Endothelial cell (in vitro differentiated cells): ENCODE measurements around the gene PSKH1. TPM values are rescaled to one million over a fixed set of nuclear protein-coding genes. Genes with fewer than 3 reads are reported as not detected.

Experiments
- DNase-seq: peaks from one replicate; pipeline ENCODE4 v3.0.0; 2021; ENCODE audit warnings: low spot score
- H3K27ac Mint-ChIP-seq: one replicate; pipeline ENCODE4 v1.8.0; 2021; ENCODE audit warnings: mixed read lengths, inconsistent platforms; ENCODE audit not compliant: unreplicated experiment
- H3K27me3 Mint-ChIP-seq: one replicate; pipeline ENCODE4 v1.8.0; 2021; ENCODE audit warnings: mild to moderate bottlenecking, moderate library complexity, mixed read lengths, inconsistent platforms; ENCODE audit not compliant: unreplicated experiment
- H3K36me3 Mint-ChIP-seq: one replicate; pipeline ENCODE4 v1.8.0; 2021; ENCODE audit warnings: mild to moderate bottlenecking, low read depth, mixed read lengths, inconsistent platforms; ENCODE audit not compliant: unreplicated experiment
- H3K4me1 Mint-ChIP-seq: one replicate; pipeline ENCODE4 v1.8.0; 2021; ENCODE audit warnings: mild to moderate bottlenecking, mixed read lengths, inconsistent platforms; ENCODE audit not compliant: unreplicated experiment
- H3K4me3 Mint-ChIP-seq: one replicate; pipeline ENCODE4 v1.8.0; 2021; ENCODE audit warnings: mild to moderate bottlenecking, mixed read lengths, inconsistent platforms; ENCODE audit not compliant: unreplicated experiment
- H3K9me3 Mint-ChIP-seq: one replicate; pipeline ENCODE4 v1.8.0; 2021; ENCODE audit warnings: mixed read lengths, inconsistent platforms; ENCODE audit not compliant: unreplicated experiment
- CTCF ChIP-seq: fragments of 200-600 bp; sonication (generic); IDR thresholded peaks from one replicate; pipeline ENCODE4 v1.5.0; 2021; ENCODE audit warnings: antibody characterized with exemption; ENCODE audit not compliant: unreplicated experiment
- total RNA-seq: library from RNA; stranded (reverse); fragmentation: NEBNext Ultra II Directional; extraction: Animal tissue kit (Norgen Biotek cat#: 25700); gene quantifications from one replicate; pipeline ENCODE4 v1.2.1, GENCODE V29; 2021; ENCODE audit not compliant: unreplicated experiment

PSKH1 gene
- total RNA-seq, 1 donor from 2014 or later: 47.5 TPM

- Mint-ChIP-seq H3K27ac (no peak overlapping the region), H3K27me3 (peaks cover 23% of the 10 kb centered on the region), H3K4me3 (no peak overlapping the region), H3K4me1 (peaks cover 13% of the 10 kb centered on the region), H3K36me3 (peaks cover 8% of the 10 kb centered on the region), H3K9me3 (no peaks in the 10 kb centered on the region)
- DNase-seq: no peak
- no peak for TF ChIP-seq CTCF
Observed at GRCh38 chr16:67939507-67940445, 46.7 kb downstream of the PSKH1 start.

GRCh38 chr16:67940446-67941089 lies 47.5 kb downstream of the PSKH1 start:
- H3K4me1 Mint-ChIP-seq: peaks cover 7% of the 10 kb centered on the region
- H3K4me3 Mint-ChIP-seq: no peak overlapping the region
- no peaks in the 10 kb centered on the region for H3K9me3 Mint-ChIP-seq
- peaks cover 21% of the 10 kb centered on the region for H3K27me3 Mint-ChIP-seq
- no peak overlapping the region for H3K27ac Mint-ChIP-seq
- H3K36me3 Mint-ChIP-seq: peaks cover 8% of the 10 kb centered on the region
- no peak for TF ChIP-seq CTCF
- no peak for DNase-seq

- no peak for DNase-seq
- H3K27ac Mint-ChIP-seq: no peak overlapping the region
Observed at GRCh38 chr16:67941469-67942199, 48.6 kb downstream of the PSKH1 start.

GRCh38 chr16:67942200-67942509 lies 49.1 kb downstream of the PSKH1 start:
- H3K4me3 Mint-ChIP-seq: no peak overlapping the region
- H3K27me3 Mint-ChIP-seq: peaks cover 8% of the 10 kb centered on the region
- peak; percentile 53 for TF ChIP-seq CTCF
- H3K27ac Mint-ChIP-seq: no peak overlapping the region
- H3K4me1 Mint-ChIP-seq: peaks cover 2% of the 10 kb centered on the region
- H3K9me3 Mint-ChIP-seq: no peaks in the 10 kb centered on the region
- peak; percentile 61 for DNase-seq
- peaks cover 3% of the 10 kb centered on the region for H3K36me3 Mint-ChIP-seq

More at GRCh38 chr16:67941469-67942199, 48.6 kb downstream of the PSKH1 start:
- TF ChIP-seq CTCF: no peak
- Mint-ChIP-seq H3K27me3 (peaks cover 13% of the 10 kb centered on the region), H3K9me3 (no peaks in the 10 kb centered on the region), H3K4me1 (peaks cover 7% of the 10 kb centered on the region), H3K36me3 (peaks cover 8% of the 10 kb centered on the region), H3K4me3 (peak overlapping the region; percentile 67)
